NCI-H2029 (cell line): ENCODE data around the gene RYR3.

ENCODE experiments used
- DNase-seq: peaks from one replicate; lab custom pipeline; 2025; lab: John Stamatoyannopoulos, UW

RYR3 gene

DNA sequence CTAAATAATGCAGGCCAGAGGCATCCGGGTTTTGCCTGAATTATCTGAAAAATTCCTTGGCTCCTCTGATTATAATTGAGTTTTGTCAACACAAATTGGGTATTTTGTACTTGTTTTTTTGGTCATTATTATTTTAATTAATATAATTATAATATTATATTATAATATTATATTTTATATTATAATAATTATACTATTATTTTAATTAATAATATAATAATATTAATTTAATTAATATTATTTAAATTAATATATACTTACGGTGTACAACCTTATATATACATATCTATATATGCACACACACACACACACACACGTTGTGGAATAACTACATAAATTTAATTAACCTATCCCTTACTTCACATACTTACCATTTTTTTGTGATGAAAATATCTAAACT is 73.5 kb downstream of the RYR3 start:
- no peak for DNase-seq

DNA sequence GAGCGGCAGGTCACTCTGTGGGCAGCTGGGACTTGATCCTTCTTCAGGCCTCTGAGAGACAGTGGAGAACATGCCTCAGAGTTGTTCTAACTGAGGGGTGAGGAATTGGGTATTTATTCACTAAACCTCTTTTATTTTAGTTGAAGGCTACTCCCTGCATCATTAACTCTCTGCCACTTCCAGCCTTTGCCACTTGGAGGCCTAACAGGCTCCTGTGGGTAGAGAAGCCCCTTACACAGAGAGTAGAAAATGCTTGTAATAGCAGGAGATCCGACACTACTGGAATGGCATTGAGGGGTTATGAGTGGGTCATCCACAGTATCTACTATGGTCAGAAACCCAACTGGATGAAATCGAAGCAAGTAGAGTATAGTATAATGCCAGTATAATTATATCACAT is 81.7 kb downstream of the RYR3 start:
- DNase-seq: no peak

DNA sequence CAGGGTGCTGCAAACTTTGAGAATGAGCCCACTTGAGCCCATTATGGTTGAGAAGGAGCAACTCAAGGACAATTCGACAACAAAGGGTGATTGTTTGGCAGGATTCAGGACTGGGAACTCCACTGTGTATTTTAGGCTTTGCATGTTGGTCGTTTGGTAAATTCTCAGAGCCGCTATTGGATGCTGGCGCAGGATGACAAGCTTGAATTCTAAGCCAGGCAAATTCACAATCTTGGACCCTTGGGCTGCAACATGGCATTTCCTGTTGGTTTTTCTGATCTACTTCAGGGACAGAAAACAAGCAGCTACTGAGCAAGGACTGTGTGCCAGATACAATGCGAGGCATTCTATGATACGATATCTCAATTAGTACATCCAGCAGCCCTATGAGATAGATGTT is 82.8 kb downstream of the RYR3 start:
- DNase-seq: no peak

GRCh38 chr15:33395321-33395720 is 84.6 kb downstream of the RYR3 start:
- no peak for DNase-seq

GRCh38 chr15:33395846-33396245 is 85.1 kb downstream of the RYR3 start:
- no peak for DNase-seq

DNA sequence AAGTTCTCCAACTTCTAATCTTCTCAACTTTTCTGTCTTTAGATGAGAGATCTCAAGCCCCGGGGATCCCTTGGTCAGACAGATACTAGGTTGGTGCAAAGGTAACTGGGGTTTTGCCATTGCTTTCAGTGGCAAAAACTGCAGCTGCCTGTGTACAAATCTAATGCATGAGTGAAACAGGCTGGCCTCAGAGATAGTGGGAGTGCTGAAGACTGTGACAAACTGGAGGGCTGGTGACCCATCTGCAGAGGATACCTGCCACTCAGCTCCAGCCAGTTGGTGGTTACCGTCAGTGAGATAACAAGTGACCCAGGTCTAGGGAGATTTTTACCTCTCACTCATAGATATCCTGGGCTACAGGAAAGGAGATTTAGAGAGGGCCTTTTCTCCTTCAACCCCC is 85.7 kb downstream of the RYR3 start:
- DNase-seq: no peak

DNA sequence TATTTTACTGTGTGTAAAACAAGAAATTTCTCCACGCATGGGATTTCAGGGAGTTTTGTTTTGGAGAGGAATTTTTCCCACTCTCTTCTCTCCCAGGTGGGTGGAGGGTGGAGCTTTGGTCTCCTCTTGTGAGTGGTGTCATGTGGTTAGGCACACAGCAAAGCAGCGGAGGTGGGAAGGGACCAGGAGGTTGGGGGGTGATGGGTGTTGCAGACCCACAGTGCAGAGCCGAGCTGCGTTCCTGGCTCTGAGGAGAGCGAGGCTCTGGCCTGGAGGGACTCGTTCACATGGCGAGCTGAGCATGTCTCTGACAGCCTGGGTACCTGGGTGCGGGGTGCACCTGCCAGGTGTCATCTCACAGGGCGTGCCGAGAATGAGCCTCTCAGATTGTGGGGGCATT is 87.8 kb downstream of the RYR3 start:
- DNase-seq: no peak

- no peak for DNase-seq
Observed at GRCh38 chr15:33400941-33401340, 90.2 kb downstream of the RYR3 start.

DNA sequence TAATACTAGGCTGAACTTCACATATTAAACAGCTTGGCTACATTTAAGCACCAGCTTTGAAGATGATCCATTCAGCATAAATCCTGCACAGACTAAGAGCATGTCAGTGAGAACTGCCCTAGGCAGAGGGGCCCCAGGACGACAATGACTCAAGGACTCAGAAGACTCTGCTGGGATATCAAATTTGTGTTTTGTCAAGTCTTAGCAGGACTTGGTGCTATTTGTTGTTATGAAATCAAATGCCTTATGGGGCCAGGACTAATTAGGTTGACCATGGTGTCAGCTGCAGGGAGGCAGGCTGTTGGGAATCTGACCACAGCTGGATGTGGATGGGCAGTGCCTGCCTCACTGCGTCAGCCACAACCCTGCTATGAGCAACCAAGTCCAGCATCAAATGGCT is 91.8 kb downstream of the RYR3 start:
- DNase-seq: no peak

DNA sequence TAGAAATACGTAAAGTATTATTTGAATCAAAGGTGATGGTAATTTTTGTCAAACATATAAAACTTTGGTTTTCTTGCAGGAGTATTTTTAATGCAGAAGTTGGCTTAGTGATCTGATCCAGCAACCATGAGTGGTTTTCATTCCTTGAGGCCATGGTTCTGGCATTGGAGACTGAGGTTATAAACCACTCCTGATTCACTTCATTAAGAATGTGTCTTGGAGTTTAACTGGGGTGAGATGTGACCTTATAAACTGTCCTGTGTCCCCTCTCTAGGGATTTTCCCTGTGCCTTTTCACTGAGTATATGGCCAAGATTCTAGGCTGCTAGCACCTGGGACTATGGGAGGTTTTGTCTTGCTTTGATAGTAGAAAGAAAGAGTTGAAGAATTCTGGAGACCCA is 94.3 kb downstream of the RYR3 start:
- DNase-seq: no peak

DNA sequence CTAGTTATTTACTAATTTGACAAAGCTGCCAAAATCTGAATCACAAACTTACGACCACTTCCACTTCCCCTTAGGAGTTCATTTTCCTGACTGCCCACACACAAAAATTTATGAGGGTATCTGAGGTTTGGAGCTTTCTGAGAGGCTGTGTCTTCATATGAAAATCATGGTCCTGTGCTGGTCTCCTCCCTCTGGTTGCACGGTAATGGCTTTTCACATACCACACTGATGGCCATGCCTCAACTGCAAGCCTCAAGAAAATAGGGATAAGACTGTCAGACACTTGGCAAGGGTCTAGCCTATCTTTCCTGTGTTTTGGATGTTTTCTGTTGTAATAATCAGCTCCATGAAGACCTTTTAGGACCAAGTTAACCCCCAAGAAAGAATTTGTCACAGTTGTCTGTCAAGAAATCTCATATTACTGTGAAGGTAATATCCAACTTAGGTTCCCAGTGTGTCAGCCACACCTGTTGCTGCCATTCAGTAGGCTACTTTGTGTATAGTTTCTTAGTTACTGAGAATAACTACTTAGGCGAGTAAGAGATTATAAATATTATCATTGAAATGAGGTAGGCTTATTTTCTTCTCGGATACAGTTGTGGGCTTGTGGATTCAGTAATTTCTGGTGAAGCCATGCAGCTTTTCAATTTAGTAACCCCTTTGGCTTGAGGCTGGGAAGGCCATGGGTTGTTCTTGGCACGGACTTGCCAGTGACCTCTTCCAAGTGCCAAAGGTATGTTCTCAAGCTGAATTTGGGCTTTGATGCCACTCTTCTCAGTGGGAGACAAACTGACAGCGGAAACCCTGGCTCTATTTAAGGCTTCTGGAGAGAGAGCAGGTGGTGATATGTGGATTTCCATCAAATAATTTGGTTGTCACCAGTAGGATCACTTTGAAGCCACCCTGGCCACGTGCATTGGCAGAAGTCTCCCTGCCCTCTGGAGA is 101.1 kb downstream of the RYR3 start:
- no peak for DNase-seq

- no peak for DNase-seq
Observed at GRCh38 chr15:33419701-33420100, 108.9 kb downstream of the RYR3 start.

- no peak for DNase-seq
Observed at GRCh38 chr15:33424025-33424424, 113.3 kb downstream of the RYR3 start.

- DNase-seq: no peak
Observed at GRCh38 chr15:33425142-33425541, 114.4 kb downstream of the RYR3 start.

DNA sequence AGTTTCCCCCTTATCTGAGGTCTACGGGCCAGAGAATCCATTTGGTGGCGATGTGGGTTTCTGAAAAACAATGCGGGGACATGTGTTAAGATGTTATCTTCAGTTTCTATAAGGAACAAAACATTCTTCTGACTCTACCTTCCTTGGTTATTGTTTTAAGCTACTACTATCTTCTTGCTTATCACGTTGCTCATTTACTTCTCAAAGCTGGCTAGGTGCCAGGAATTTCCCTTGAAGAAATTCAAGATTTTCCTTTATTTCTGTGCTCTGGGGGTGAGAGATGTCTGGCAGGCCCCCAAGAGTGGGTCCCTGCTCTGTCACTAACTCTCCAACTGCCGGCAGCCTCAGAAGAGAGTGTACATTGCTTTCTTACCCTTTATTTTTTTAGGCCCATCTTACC is 119.8 kb downstream of the RYR3 start:
- no peak for DNase-seq

GRCh38 chr15:33433821-33434220 is 123.1 kb downstream of the RYR3 start:
- no peak for DNase-seq

- no peak for DNase-seq
Observed at GRCh38 chr15:33438396-33438795, 127.6 kb downstream of the RYR3 start.

DNA sequence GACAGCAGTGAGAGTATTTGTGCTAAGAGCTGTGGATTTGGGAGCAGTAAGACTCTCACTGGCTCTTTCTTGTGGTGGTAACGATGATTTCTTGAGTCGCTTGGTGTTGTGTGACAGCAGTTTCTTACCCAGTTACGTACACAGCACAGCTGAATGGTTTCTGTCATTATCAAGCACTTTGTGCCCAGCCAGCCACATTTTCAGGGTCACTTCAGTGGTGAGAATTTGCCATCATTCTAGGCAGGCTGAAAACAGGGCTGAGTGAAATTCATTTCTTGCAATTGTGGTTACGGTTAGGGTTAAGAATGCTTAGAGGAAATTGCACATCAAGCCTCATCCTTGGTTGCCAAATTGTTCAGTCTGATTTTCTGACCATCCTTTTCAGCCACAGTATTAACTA is 130.1 kb downstream of the RYR3 start:
- no peak for DNase-seq

GRCh38 chr15:33442449-33442848 is 131.7 kb downstream of the RYR3 start:
- DNase-seq: no peak

- DNase-seq: no peak
Observed at GRCh38 chr15:33443708-33444107, 132.9 kb downstream of the RYR3 start.

- no peak for DNase-seq
Observed at GRCh38 chr15:33445984-33446383, 135.2 kb downstream of the RYR3 start.

GRCh38 chr15:33448151-33448550 is 137.4 kb downstream of the RYR3 start:
- no peak for DNase-seq

- no peak for DNase-seq
Observed at GRCh38 chr15:33448961-33449606, 138.3 kb downstream of the RYR3 start.

GRCh38 chr15:33449810-33450209 is 139.0 kb downstream of the RYR3 start:
- no peak for DNase-seq
